ENCODE data around the gene ECE1.
A peak's percentile ranks its signal among the peaks of the same experiment; 100 is the strongest.
"Not testable (repeated sequence)": the region's sequence is repeated elsewhere in the genome, so short reads cannot be mapped to it uniquely, and the experiment has no call there.

ECE1 gene

GRCh38 chr1:21175670-21176581 is 114.3 kb downstream of the ECE1 start:
- in situ Hi-C loops (cut with MboI; ENCODE audit: low pct_unique_long_range_greater_than_20kb, low sequenced_read_pairs, unreplicated experiment) = loop anchor here (25.0 kb wide), 1 partner anchor 189 kb away; no protein-coding TSS in a partner anchor
- TF ChIP-seq, protein P1, sequence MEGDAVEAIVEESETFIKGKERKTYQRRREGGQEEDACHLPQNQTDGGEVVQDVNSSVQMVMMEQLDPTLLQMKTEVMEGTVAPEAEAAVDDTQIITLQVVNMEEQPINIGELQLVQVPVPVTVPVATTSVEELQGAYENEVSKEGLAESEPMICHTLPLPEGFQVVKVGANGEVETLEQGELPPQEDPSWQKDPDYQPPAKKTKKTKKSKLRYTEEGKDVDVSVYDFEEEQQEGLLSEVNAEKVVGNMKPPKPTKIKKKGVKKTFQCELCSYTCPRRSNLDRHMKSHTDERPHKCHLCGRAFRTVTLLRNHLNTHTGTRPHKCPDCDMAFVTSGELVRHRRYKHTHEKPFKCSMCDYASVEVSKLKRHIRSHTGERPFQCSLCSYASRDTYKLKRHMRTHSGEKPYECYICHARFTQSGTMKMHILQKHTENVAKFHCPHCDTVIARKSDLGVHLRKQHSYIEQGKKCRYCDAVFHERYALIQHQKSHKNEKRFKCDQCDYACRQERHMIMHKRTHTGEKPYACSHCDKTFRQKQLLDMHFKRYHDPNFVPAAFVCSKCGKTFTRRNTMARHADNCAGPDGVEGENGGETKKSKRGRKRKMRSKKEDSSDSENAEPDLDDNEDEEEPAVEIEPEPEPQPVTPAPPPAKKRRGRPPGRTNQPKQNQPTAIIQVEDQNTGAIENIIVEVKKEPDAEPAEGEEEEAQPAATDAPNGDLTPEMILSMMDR (IDR thresholded peaks at IDR 0.05; ENCODE audit: extremely low read depth, insufficient read depth, missing control alignments) = no peak
- DNase-seq (ENCODE audit: low spot score) = peak; percentile 55

GRCh38 chr1:21175324-21175669 is 115.0 kb downstream of the ECE1 start:
- no peak for DNase-seq (ENCODE audit: low spot score)
- in situ Hi-C loops (cut with MboI; ENCODE audit: low pct_unique_long_range_greater_than_20kb, low sequenced_read_pairs, unreplicated experiment) = loop anchor here (25.0 kb wide), 1 partner anchor 188 kb away; no protein-coding TSS in a partner anchor
- TF ChIP-seq, protein P1 (IDR thresholded peaks at IDR 0.05; ENCODE audit: extremely low read depth, insufficient read depth, missing control alignments) = no peak

GRCh38 chr1:21174654-21175323 is 115.5 kb downstream of the ECE1 start:
- in situ Hi-C loops (cut with MboI; ENCODE audit: low pct_unique_long_range_greater_than_20kb, low sequenced_read_pairs, unreplicated experiment) = loop anchor here (25.0 kb wide), 1 partner anchor 187 kb away; no protein-coding TSS in a partner anchor
- TF ChIP-seq, protein P1 (IDR thresholded peaks at IDR 0.05; ENCODE audit: extremely low read depth, insufficient read depth, missing control alignments) = no peak
- no peak for DNase-seq (ENCODE audit: low spot score)

DNA sequence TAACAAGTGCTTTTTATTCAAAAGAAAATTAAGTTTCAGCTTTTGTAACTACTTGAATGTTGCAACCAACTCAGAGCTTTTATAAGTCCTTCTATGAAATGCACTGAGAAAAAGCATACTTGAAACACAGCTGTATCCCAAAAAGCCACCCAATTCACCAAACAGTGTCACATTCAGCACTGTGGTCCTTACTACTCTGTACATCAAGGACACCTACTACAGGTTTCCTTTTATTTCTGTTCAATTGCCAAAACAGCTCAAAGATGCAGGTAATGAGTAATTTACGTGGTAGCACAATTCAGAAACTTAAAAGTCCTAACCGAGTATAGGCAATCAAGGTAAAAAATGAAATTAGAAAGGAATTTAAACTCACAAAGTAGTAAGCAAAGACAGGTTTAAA is 116.0 kb downstream of the ECE1 start:
- in situ Hi-C loops (cut with MboI; ENCODE audit: low pct_unique_long_range_greater_than_20kb, low sequenced_read_pairs, unreplicated experiment) = no loop called here
- TF ChIP-seq, protein P1 (IDR thresholded peaks at IDR 0.05; ENCODE audit: extremely low read depth, insufficient read depth, missing control alignments) = no peak
- DNase-seq (ENCODE audit: low spot score) = no peak

- DNase-seq (ENCODE audit: low spot score); in situ Hi-C loops (cut with MboI; ENCODE audit: low pct_unique_long_range_greater_than_20kb, low sequenced_read_pairs, unreplicated experiment): not testable (repeated sequence)
Observed at GRCh38 chr1:21173096-21173495, 117.2 kb downstream of the ECE1 start.

DNA sequence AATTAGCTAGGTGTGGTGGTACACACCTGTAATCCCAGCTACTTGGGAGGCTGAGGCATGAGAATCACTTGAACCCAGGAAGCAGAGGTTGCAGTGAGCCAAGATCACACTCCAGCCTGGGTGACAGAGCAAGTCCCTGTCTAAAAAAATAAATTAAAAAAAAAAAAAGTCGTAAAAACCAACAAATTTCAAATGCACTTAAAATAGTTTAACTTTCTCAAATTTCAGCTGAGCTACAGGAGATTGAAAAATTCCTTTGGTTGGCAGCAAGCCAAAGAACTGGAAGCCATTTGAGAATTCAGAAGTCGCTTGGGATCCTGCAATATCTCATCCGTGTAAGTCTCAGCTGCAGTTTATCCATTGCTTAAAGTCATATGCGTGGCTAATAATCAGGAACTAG is 119.4 kb downstream of the ECE1 start:
- in situ Hi-C loops (cut with MboI; ENCODE audit: low pct_unique_long_range_greater_than_20kb, low sequenced_read_pairs, unreplicated experiment); DNase-seq (ENCODE audit: low spot score): not testable (repeated sequence)

DNA sequence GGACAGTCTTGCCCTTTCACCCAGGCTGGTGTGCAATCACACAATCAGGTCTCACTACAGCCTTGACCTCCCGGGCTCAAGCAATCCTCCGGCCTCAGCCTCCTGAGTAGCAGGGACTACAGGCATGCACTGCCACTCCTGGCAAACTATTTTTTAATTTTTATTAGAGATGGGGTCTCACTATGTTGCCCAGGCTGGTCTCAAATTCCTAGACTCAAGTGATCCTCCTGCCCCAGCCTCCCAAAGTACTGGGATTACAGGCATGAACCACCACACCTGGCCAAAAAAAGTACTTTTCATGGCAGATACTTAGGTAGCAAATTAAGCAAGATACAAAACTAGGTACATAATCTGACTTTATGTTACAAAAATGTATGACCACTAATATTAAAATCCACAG is 121.8 kb downstream of the ECE1 start:
- in situ Hi-C loops (cut with MboI; ENCODE audit: low pct_unique_long_range_greater_than_20kb, low sequenced_read_pairs, unreplicated experiment) = no loop called here
- no peak for DNase-seq (ENCODE audit: low spot score)
- TF ChIP-seq, protein P1 (IDR thresholded peaks at IDR 0.05; ENCODE audit: extremely low read depth, insufficient read depth, missing control alignments) = no peak

Measured in GM13977 (cell line).